ENCODE results near the gene CLDND2. TPM values are rescaled to one million over a fixed set of nuclear protein-coding genes. Genes with fewer than 3 reads are reported as not detected.

CLDND2 gene
- total RNA-seq, 1 donor from 2014 or later: 0.84 TPM

DNA sequence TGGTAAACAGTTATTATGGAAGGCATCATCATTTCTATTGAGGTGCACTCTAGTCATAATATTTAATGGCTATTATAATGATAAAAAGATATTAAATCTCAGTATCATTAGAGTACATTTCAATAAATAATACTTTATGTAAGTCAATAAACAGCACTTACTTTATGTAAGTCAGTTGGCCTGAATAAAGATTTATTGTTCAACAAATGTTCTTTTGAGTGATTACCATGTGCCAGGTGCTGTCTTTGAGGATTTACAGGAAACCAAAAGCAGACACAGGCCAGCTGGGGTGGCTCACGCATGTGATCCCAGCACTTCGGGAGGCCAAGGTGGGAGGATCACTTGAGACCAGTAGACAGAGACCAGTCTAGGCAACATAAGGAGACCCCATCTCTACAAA is 8.6 kb upstream of the CLDND2 start:
- Histone ChIP-seq H3K4me2 (ENCODE audit: low read length) (no peak overlapping the region), H3K79me2 (ENCODE audit: insufficient read depth, low read length) (no peaks in the 10 kb centered on the region), H3K27ac (ENCODE audit: low read depth, low read length) (no peak overlapping the region), H3K9me3 (ENCODE audit: insufficient read depth, low read depth, low read length) (no peaks in the 10 kb centered on the region), H3K4me1 (ENCODE audit: insufficient read depth, low read length) (no peaks in the 10 kb centered on the region), H3K9ac (ENCODE audit: low read length) (no peak overlapping the region), H3K4me3 (ENCODE audit: insufficient read depth, low read depth, low read length) (no peak overlapping the region), H3K36me3 (ENCODE audit: insufficient read depth, low read length) (no peaks in the 10 kb centered on the region), H3K27me3 (ENCODE audit: insufficient read depth, low read length) (no peaks in the 10 kb centered on the region), H4K20me1 (ENCODE audit: insufficient read depth, low read length) (no peaks in the 10 kb centered on the region), H2AFZ (ENCODE audit: low read depth, low read length) (no peak overlapping the region)
- no peaks in the 10 kb centered on the region for H3K36me3 Mint-ChIP-seq (ENCODE audit: low read depth, unreplicated experiment)
- DNase-seq (ENCODE audit: low read depth) (no peak), FAIRE-seq (no peak)
- no peaks in the 10 kb centered on the region for H3K9me3 Mint-ChIP-seq (ENCODE audit: unreplicated experiment)
- peaks cover 5% of the 10 kb centered on the region for H3K4me1 Mint-ChIP-seq (ENCODE audit: low read depth, unreplicated experiment)
- TF ChIP-seq EZH2 (IDR thresholded peaks at IDR 0.05; ENCODE audit: insufficient read depth, low read length): no peak
- TF ChIP-seq CTCF (IDR thresholded peaks at IDR 0.05; ENCODE audit: insufficient read depth, low read depth, low read length): no peak
- H3K27ac Mint-ChIP-seq (ENCODE audit: unreplicated experiment): no peak overlapping the region
- no peak overlapping the region for H3K4me3 Mint-ChIP-seq (ENCODE audit: unreplicated experiment)
- peaks cover 5% of the 10 kb centered on the region for H3K27me3 Mint-ChIP-seq (ENCODE audit: low read depth, unreplicated experiment)

DNA sequence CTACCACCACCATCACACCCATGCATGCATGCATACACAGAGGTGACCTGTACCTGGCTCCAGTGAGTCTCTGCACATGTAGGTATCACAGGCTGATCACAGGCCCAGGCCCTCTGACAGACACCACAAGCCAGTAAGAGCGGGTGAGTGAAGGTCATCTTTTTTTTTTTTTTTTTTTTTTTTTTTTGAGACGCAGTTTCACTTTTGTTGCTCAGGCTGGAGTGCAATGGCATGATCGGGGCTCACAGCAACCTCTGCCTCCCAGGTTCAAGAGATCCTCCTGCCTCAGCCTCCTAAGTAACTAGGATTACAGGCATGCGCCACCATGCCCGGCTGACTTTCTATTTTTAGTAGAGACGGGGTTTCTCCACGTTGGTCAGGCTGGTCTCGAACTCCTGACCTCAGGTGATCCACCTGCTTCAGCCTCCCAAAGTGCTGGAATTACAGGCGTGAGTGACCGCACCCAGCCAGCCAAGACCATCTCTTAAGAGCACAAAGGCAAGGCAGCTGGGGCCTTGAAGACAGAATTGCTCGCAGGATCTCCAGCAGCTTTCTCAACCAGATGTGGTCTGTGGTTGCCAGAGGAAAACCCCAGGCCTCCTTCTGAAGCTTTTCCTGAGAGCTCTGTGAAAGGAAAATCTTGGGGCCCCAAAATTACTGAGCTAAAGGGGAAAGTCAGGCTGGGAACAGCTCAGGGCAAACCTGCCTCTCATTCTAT is 6.9 kb upstream of the CLDND2 start:
- Histone ChIP-seq H3K4me1 (ENCODE audit: insufficient read depth, low read length) (no peaks in the 10 kb centered on the region), H3K27me3 (ENCODE audit: insufficient read depth, low read length) (no peaks in the 10 kb centered on the region), H3K79me2 (ENCODE audit: insufficient read depth, low read length) (no peaks in the 10 kb centered on the region), H3K9ac (ENCODE audit: low read length) (no peak overlapping the region), H2AFZ (ENCODE audit: low read depth, low read length) (no peak overlapping the region), H3K4me3 (ENCODE audit: insufficient read depth, low read depth, low read length) (no peak overlapping the region), H3K9me3 (ENCODE audit: insufficient read depth, low read depth, low read length) (no peaks in the 10 kb centered on the region), H4K20me1 (ENCODE audit: insufficient read depth, low read length) (no peaks in the 10 kb centered on the region), H3K4me2 (ENCODE audit: low read length) (no peak overlapping the region), H3K27ac (ENCODE audit: low read depth, low read length) (no peak overlapping the region), H3K36me3 (ENCODE audit: insufficient read depth, low read length) (no peaks in the 10 kb centered on the region)
- no peaks in the 10 kb centered on the region for H3K9me3 Mint-ChIP-seq (ENCODE audit: unreplicated experiment)
- H3K27me3 Mint-ChIP-seq (ENCODE audit: low read depth, unreplicated experiment): peaks cover 5% of the 10 kb centered on the region
- TF ChIP-seq EZH2 (IDR thresholded peaks at IDR 0.05; ENCODE audit: insufficient read depth, low read length) (no peak), CTCF (IDR thresholded peaks at IDR 0.05; ENCODE audit: insufficient read depth, low read depth, low read length) (no peak)
- no peak overlapping the region for H3K27ac Mint-ChIP-seq (ENCODE audit: unreplicated experiment)
- H3K36me3 Mint-ChIP-seq (ENCODE audit: low read depth, unreplicated experiment): no peaks in the 10 kb centered on the region
- FAIRE-seq (no peak), DNase-seq (ENCODE audit: low read depth) (no peak)
- peak overlapping the region; percentile 60 for H3K4me3 Mint-ChIP-seq (ENCODE audit: unreplicated experiment)
- H3K4me1 Mint-ChIP-seq (ENCODE audit: low read depth, unreplicated experiment): peaks cover 5% of the 10 kb centered on the region

Data from astrocyte (in vitro differentiated cells and primary cell).